Smooth muscle cell (in vitro differentiated cells): ENCODE data around the gene NDUFA8. TPM values are rescaled to one million over a fixed set of nuclear protein-coding genes. Genes with fewer than 3 reads are reported as not detected.

Source experiments
- DNase-seq: peaks from one replicate; lab custom pipeline; 2025; ENCODE audit not compliant: unreplicated experiment; lab: John Stamatoyannopoulos, UW
- H2AFZ ChIP-seq: fragments of 200-600 bp; sonication (generic); 2 replicates; pipeline ENCODE4 v1.6.0; 2016; ENCODE audit warnings: antibody characterized with exemption, low read depth, mild to moderate bottlenecking
- H3F3A ChIP-seq: fragments of 200-600 bp; sonication (generic); 2 replicates; pipeline ENCODE4 v1.6.0; 2017; ENCODE audit warnings: antibody characterized with exemption, low read depth
- H3K27ac ChIP-seq: fragments of 200-600 bp; sonication (generic); 2 replicates; pipeline ENCODE4 v1.5.1; 2016; ENCODE audit warnings: low read depth, mild to moderate bottlenecking
- H3K27me3 ChIP-seq: fragments of 200-600 bp; sonication (generic); 2 replicates; pipeline ENCODE4 v1.6.1; 2016; ENCODE audit warnings: low read depth, mild to moderate bottlenecking
- H3K36me3 ChIP-seq: fragments of 200-600 bp; sonication (generic); 2 replicates; pipeline ENCODE4 v1.5.1; 2016; ENCODE audit warnings: low read depth
- H3K4me1 ChIP-seq: fragments of 200-600 bp; sonication (generic); 2 replicates; pipeline ENCODE4 v1.5.1; 2016; ENCODE audit warnings: low read depth
- H3K4me2 ChIP-seq: fragments of 200-600 bp; sonication (generic); 2 replicates; pipeline ENCODE4 v1.6.0; 2016; ENCODE audit warnings: mild to moderate bottlenecking
- H3K4me3 ChIP-seq: fragments of 200-600 bp; sonication (generic); 2 replicates; pipeline ENCODE4 v1.5.1; 2016; ENCODE audit warnings: mild to moderate bottlenecking
- H3K79me2 ChIP-seq: fragments of 200-600 bp; sonication (generic); 2 replicates; pipeline ENCODE4 v1.6.0; 2016; ENCODE audit warnings: low read depth, mild to moderate bottlenecking
- H3K9ac ChIP-seq: fragments of 200-600 bp; sonication (generic); 2 replicates; pipeline ENCODE4 v1.6.0; 2016; ENCODE audit warnings: low read depth
- H3K9me3 ChIP-seq: fragments of 200-600 bp; sonication (generic); replicated peaks from 2 replicates; pipeline ENCODE4 v1.5.1; 2016; ENCODE audit warnings: low read depth
- H4K20me1 ChIP-seq: fragments of 200-600 bp; sonication (generic); 2 replicates; pipeline ENCODE4 v1.6.0; 2016; ENCODE audit warnings: low read depth
- WGBS: methylation state at CpG from one replicate; pipeline ENCODE4 v1.1.7; 2016; ENCODE audit warnings: low lambda C conversion rate; 5-methylcytosine and 5-hydroxymethylcytosine counted together
- polyA plus RNA-seq: library from polyadenylated mRNA; unstranded; fragments of >200 nt; fragmentation: Nextera tagmentation; extraction: Ambion mirVana; gene quantifications from 2 replicates; pipeline ENCODE4 v1.2.1, GENCODE V29; 2016
- total RNA-seq: library from RNA; depleted of rRNA; stranded (reverse); fragments of >200 nt; gene quantifications from 2 replicates; pipeline ENCODE4 v1.2.3, GENCODE V29; 2014
- TF ChIP-seq, protein P1 (sequence below): fragments of 200-600 bp; sonication (generic); IDR thresholded peaks from 2 replicates; pipeline ENCODE4 v1.5.1; 2017; ENCODE audit warnings: borderline replicate concordance, mild to moderate bottlenecking, antibody characterized with exemption; ENCODE audit not compliant: insufficient read depth, poor library complexity, severe bottlenecking

The NDUFA8 gene
- total and polyA plus RNA-seq, 2 experiments from 2014 or later, result 47.5 to 126 TPM

DNA sequence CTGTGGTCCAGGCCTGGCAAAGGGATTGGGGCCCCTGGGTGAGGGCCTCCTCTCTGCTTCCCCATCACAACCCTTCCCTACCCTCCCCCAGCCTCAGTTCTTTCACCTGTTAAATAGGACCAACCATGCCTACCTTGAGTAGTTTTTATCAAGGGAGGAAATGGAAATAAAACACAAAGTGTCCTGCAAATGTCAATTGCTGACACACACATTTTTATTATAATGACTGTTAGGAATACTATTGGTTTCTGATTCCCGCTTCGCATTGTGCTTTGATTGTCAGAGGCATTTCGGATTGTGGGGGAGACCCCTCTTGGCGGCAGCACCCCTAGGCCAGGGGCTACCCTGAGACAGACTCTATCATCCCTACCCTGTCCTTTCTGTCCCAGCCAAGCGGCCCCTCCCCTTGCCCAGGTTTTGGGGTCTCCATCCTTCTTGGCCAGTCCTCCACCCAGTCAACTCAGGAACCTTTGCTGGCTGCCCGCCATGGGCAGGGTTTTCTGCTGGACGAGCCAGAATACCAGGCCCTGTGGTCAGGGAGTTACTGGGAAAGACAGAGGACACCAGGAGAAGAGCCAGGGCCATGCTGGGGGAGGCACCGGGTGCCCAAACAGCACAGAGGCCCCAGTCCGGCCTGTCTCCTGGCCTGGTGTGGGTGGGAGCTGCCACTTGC lies 48.0 kb downstream of the NDUFA8 start:
- WGBS, result 91% methylated on average over 9 of the region's 9 CpGs
- H3K79me2 ChIP-seq, result no peaks in the 10 kb centered on the region

DNA sequence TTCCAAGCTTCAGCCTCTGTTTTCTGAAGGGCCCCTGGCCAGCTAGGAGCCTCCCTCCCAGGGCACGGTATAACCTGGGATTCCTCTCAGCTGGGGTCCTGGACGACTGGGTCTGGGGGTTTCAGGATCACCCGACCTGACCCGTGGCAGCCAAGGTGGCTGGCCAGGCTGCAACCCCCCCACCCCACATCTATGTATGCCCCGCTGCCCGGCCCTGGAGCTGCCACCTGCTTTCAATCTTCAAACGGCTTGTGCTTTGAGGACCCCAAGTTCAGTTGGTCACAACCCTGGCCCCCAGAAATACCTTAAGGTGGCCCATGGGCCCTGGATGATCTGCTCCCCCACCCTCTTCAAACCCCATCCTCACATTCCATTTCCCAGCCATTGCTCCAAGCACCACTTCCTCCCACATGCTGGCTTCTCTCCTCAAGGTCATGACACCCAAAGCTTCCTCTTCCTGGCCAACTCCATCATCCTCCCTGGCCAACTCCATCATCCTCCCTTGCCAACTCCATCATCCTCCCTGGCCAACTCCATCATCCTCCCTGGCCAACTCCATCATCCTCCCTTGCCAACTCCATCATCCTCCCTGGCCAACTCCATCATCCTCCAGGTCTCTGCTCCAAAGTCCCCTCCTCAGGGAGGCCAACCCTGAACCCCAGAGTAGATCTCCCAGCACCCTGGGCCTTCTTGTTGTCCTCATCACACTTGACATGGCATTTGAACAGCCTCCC lies 49.3 kb downstream of the NDUFA8 start:
- Histone ChIP-seq H3K9ac (no peak overlapping the region), H3K4me2 (no peak overlapping the region), H3K79me2 (no peaks in the 10 kb centered on the region), H2AFZ (no peak overlapping the region), H3K27me3 (peaks cover 3% of the 10 kb centered on the region), H3F3A (no peaks in the 10 kb centered on the region), H4K20me1 (no peaks in the 10 kb centered on the region), H3K4me1 (no peaks in the 10 kb centered on the region), H3K36me3 (no peaks in the 10 kb centered on the region), H3K4me3 (no peak overlapping the region), H3K27ac (no peak overlapping the region), H3K9me3 (no peaks in the 10 kb centered on the region)
- TF ChIP-seq, protein P1, sequence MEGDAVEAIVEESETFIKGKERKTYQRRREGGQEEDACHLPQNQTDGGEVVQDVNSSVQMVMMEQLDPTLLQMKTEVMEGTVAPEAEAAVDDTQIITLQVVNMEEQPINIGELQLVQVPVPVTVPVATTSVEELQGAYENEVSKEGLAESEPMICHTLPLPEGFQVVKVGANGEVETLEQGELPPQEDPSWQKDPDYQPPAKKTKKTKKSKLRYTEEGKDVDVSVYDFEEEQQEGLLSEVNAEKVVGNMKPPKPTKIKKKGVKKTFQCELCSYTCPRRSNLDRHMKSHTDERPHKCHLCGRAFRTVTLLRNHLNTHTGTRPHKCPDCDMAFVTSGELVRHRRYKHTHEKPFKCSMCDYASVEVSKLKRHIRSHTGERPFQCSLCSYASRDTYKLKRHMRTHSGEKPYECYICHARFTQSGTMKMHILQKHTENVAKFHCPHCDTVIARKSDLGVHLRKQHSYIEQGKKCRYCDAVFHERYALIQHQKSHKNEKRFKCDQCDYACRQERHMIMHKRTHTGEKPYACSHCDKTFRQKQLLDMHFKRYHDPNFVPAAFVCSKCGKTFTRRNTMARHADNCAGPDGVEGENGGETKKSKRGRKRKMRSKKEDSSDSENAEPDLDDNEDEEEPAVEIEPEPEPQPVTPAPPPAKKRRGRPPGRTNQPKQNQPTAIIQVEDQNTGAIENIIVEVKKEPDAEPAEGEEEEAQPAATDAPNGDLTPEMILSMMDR, result no peak
- DNase-seq, result no peak
- 84% methylated on average over 3 of the region's 7 CpGs for WGBS

More for the DNA sequence above, 48.0 kb downstream of the NDUFA8 start:
- Histone ChIP-seq H3K4me3 (no peak overlapping the region), H2AFZ (no peak overlapping the region), H4K20me1 (no peaks in the 10 kb centered on the region), H3K27ac (no peak overlapping the region), H3K4me1 (no peaks in the 10 kb centered on the region), H3K9ac (no peak overlapping the region), H3K4me2 (no peak overlapping the region), H3F3A (no peaks in the 10 kb centered on the region), H3K36me3 (no peaks in the 10 kb centered on the region), H3K9me3 (no peaks in the 10 kb centered on the region), H3K27me3 (peaks cover 8% of the 10 kb centered on the region)
- no peak for DNase-seq
- TF ChIP-seq, protein P1, result no peak

- Histone ChIP-seq H3K79me2 (no peaks in the 10 kb centered on the region), H3K9ac (no peak overlapping the region), H3F3A (no peaks in the 10 kb centered on the region), H3K4me1 (no peaks in the 10 kb centered on the region), H2AFZ (no peak overlapping the region), H3K27me3 (peaks cover 3% of the 10 kb centered on the region), H3K4me3 (no peak overlapping the region), H3K9me3 (no peaks in the 10 kb centered on the region), H3K36me3 (no peaks in the 10 kb centered on the region), H4K20me1 (no peaks in the 10 kb centered on the region), H3K27ac (no peak overlapping the region), H3K4me2 (no peak overlapping the region)
- 68% methylated on average over 3 of the region's 3 CpGs for WGBS
- TF ChIP-seq, protein P1, result no peak
- no peak for DNase-seq
These were observed 50.4 kb downstream of the NDUFA8 start for GRCh38 chr9:122109035-122109813.
